Endothelial cell of umbilical vein (primary cell): Measurements from ENCODE around the gene SNX33. TPM values are rescaled to one million over a fixed set of nuclear protein-coding genes. Genes with fewer than 3 reads are reported as not detected.

Experiments
- BruUV-seq: library from RNA; stranded (reverse); fragments of 400-500 nt; replicated peaks from 2 replicates; lab custom pipeline; 2021; lab: Mats Ljungman, UMichigan
- CTCF ChIA-PET: fragments of 300-600, 350-600 bp; sonication (Branson Sonifier 250); formaldehyde crosslinking; loops from one replicate; lab custom pipeline; 2021; ENCODE audit warnings: antibody characterized with exemption, inconsistent platforms; lab: Charles Lee
- POLR2A ChIA-PET: fragments of 300-600, 350-600 bp; sonication (Branson Sonifier 250); formaldehyde crosslinking; loops from one replicate; lab custom pipeline; 2021; ENCODE audit warnings: antibody characterized with exemption, inconsistent platforms; lab: Charles Lee
- DNase-seq: peaks from one replicate; pipeline ENCODE4 v3.0.0-alpha.2; 2011; ENCODE audit warnings: low read depth, low spot score
- FAIRE-seq: peaks from 2 replicates; lab custom pipeline; 2011; peaks lifted over from hg19 to GRCh38; lab: Jason Lieb, UNC
- H2AFZ ChIP-seq: 2 replicates; pipeline ENCODE4 v1.6.0; 2012; ENCODE audit warnings: low read depth, low read length, control low read depth, inconsistent platforms
- H3K27ac ChIP-seq: 2 replicates; pipeline ENCODE4 v1.5.1; 2011; ENCODE audit warnings: low read depth, mild to moderate bottlenecking, control low read depth, low read length, moderate library complexity; ENCODE audit not compliant: insufficient read depth
- H3K27me3 ChIP-seq, 2 experiments: 2 replicates each; pipeline versions ENCODE4 v1.6.0 to v1.6.1; 2011; ENCODE audit warnings: low read length in 2 of 2, mixed read lengths in 1 of 2; ENCODE audit not compliant: control insufficient read depth in 2 of 2, insufficient read depth in 2 of 2
- H3K36me3 ChIP-seq, 2 experiments: 2 replicates in 1 of 2; 3 replicates in 1 of 2; pipeline ENCODE4 v1.5.1; 2011; ENCODE audit warnings: low read length in 2 of 2, mild to moderate bottlenecking in 1 of 2, moderate library complexity in 1 of 2; ENCODE audit not compliant: control insufficient read depth in 2 of 2, insufficient read depth in 2 of 2; ENCODE audit errors: extremely low read depth in 1 of 2
- H3K4me1 ChIP-seq: 3 replicates; pipeline ENCODE4 v1.5.1; 2011; ENCODE audit warnings: mild to moderate bottlenecking, low read length; ENCODE audit not compliant: control insufficient read depth, insufficient read depth; ENCODE audit errors: extremely low read depth
- H3K4me2 ChIP-seq: 2 replicates; pipeline ENCODE4 v1.6.1; 2011; ENCODE audit warnings: low read length, control low read depth, mixed read lengths; ENCODE audit not compliant: insufficient read depth
- H3K4me3 ChIP-seq, 3 experiments: fragments of 200-600 bp in 1 of 3; sonication (generic), shearing (Covaris generic) in 1 of 3; replicated peaks in 1 of 3; 2 replicates each; pipeline ENCODE4 v1.5.1; 2011 to 2016; ENCODE audit warnings: control low read depth in 3 of 3, low read length in 3 of 3, mild to moderate bottlenecking in 2 of 3, inconsistent platforms in 1 of 3, low read depth in 1 of 3, moderate library complexity in 1 of 3; ENCODE audit not compliant: insufficient read depth in 1 of 3
- H3K79me2 ChIP-seq: 2 replicates; pipeline ENCODE4 v1.6.0; 2012; ENCODE audit warnings: low read length, inconsistent platforms; ENCODE audit not compliant: control insufficient read depth, insufficient read depth
- H3K9ac ChIP-seq: replicated peaks from 2 replicates; pipeline ENCODE3; 2011; ENCODE audit warnings: low read length, control low read depth; ENCODE audit not compliant: insufficient read depth; ENCODE audit errors: extremely low read depth
- H3K9me1 ChIP-seq: replicated peaks from 3 replicates; pipeline ENCODE4 v1.6.0; 2011; ENCODE audit warnings: mild to moderate bottlenecking, low read length; ENCODE audit not compliant: control insufficient read depth, insufficient read depth; ENCODE audit errors: extremely low read depth
- H3K9me3 ChIP-seq: replicated peaks from 2 replicates; pipeline ENCODE4 v1.5.1; 2012; ENCODE audit warnings: low read length, inconsistent platforms; ENCODE audit not compliant: control insufficient read depth, insufficient read depth
- H4K20me1 ChIP-seq: replicated peaks from 2 replicates; pipeline ENCODE3; 2011; ENCODE audit warnings: mild to moderate bottlenecking, low read length; ENCODE audit not compliant: control insufficient read depth, insufficient read depth; ENCODE audit errors: extremely low read depth
- CTCF ChIP-seq, 2 donors: IDR thresholded peaks; 1 replicate in 1 of 2; 2 replicates in 1 of 2; pipeline ENCODE4 v1.5.1; 2011; ENCODE audit warnings: low read length in 2 of 2, mild to moderate bottlenecking in 2 of 2, moderate library complexity in 2 of 2, control low read depth in 1 of 2, inconsistent platforms in 1 of 2, low read depth in 1 of 2; ENCODE audit not compliant: insufficient read depth in 1 of 2; ENCODE audit errors: extremely low read depth in 1 of 2
- EZH2 ChIP-seq: IDR thresholded peaks from 2 replicates; pipeline ENCODE4 v1.6.1; 2012; ENCODE audit warnings: borderline replicate concordance, low read depth, mild to moderate bottlenecking, moderate library complexity, low read length, inconsistent platforms; ENCODE audit not compliant: severe bottlenecking
- FOS ChIP-seq: IDR thresholded peaks from 2 replicates; pipeline ENCODE4 v1.6.1; 2011; ENCODE audit warnings: mild to moderate bottlenecking, low read length, moderate library complexity, borderline replicate concordance; ENCODE audit not compliant: insufficient read depth
- GATA2 ChIP-seq: IDR thresholded peaks from 2 replicates; pipeline ENCODE4 v1.7.0; 2011; ENCODE audit warnings: low read depth, mild to moderate bottlenecking, moderate library complexity, mixed read lengths, low read length; ENCODE audit not compliant: insufficient read length, insufficient read depth
- MAX ChIP-seq: IDR thresholded peaks from 2 replicates; pipeline ENCODE4 v1.6.1; 2011; ENCODE audit not compliant: insufficient read depth, insufficient read length
- MYC ChIP-seq: IDR thresholded peaks from one replicate; pipeline ENCODE4 v1.6.1; 2011; ENCODE audit warnings: mild to moderate bottlenecking, low read depth, low read length
- POLR2A ChIP-seq: IDR thresholded peaks from 2 replicates; pipeline ENCODE4 v1.6.1; 2012; ENCODE audit warnings: low read depth, mild to moderate bottlenecking, control low read depth, low read length
- POLR2AphosphoS5 ChIP-seq: IDR thresholded peaks from 2 replicates; pipeline ENCODE4 v1.6.1; 2012; ENCODE audit warnings: low read depth, mild to moderate bottlenecking, control low read depth, low read length, moderate library complexity; ENCODE audit not compliant: insufficient read depth
- dilution Hi-C: fragments of 300-500 bp; cut with MboI; formaldehyde crosslinking; loops from one replicate; pipeline ENCODE4 v1.15.0; 2019; ENCODE audit warnings: low sequenced_read_pairs; ENCODE audit not compliant: extremely low pct_ligation_motif_present
- intact Hi-C: fragments of 100-400 bp; cut with micrococcal nuclease; formaldehyde crosslinking; loops from one replicate; pipeline ENCODE4 v1.10.0; 2022
- polyA plus RNA-seq, 4 experiments: library from polyadenylated mRNA; depleted of rRNA in 3 of 4; stranded (reverse) in 3 of 4; unstranded in 1 of 4; fragments of >200 nt; gene quantifications; 2 replicates each; pipeline versions ENCODE4 v1.2.1 to v1.2.3, GENCODE V29; 2011 to 2012; ENCODE audit warnings: missing spikeins in 1 of 4
- total RNA-seq: library from RNA; stranded (reverse); gene quantifications from 2 replicates; pipeline ENCODE4 v1.2.3, GENCODE V29; 2021

The SNX33 gene
- total and polyA plus RNA-seq, 2 donors (not counting 3 experiments of a cell fraction or from before 2014, with no cell fraction given) = 7.9 to 12.6 TPM

GRCh38 chr15:75659928-75660645 is 12.4 kb downstream of the SNX33 start:
- H3K4me2 ChIP-seq = no peak overlapping the region
- no peaks in the 10 kb centered on the region for H3K79me2 ChIP-seq
- ChIA-PET POLR2A (interaction anchor here (0.5 to 0.8 kb wide), 2 partner anchors 40 to 99 kb away, joined by 3 read pairs; no protein-coding TSS in a partner anchor), CTCF (interaction anchor here (0.7 to 1.9 kb wide), 6 partner anchors 9 to 73 kb away, joined by 3 to 14 read pairs (median 7); partner anchors contain the start of gene SNX33)
- H3K9me3 ChIP-seq = no peaks in the 10 kb centered on the region
- no peak for FAIRE-seq
- no peak overlapping the region for H3K9ac ChIP-seq
- H3K4me3 ChIP-seq = no peak overlapping the region
- no TSS peak for BruUV-seq
- no peak overlapping the region for H2AFZ ChIP-seq
- no peaks in the 10 kb centered on the region for H3K9me1 ChIP-seq
- intact Hi-C loops = no loop called here
- TF ChIP-seq MYC (no peak), POLR2A (no peak), EZH2 (no peak), POLR2AphosphoS5 (no peak), MAX (no peak), CTCF (IDR thresholded peaks at IDR 0.05; ENCODE audit: extremely low read depth in 1 of 2, insufficient read depth in 1 of 2, low read depth in 1 of 2, low read length in 2 of 2) (no peak), GATA2 (no peak), FOS (no peak)
- H4K20me1 ChIP-seq = no peaks in the 10 kb centered on the region
- H3K27me3 ChIP-seq = no peaks in the 10 kb centered on the region
- H3K36me3 ChIP-seq = peaks cover 0 to 10% of the 10 kb centered on the region in 2 experiments
- DNase-seq = no peak
- peaks cover 5% of the 10 kb centered on the region for H3K4me1 ChIP-seq
- dilution Hi-C loops = no loop called here
- no peak overlapping the region for H3K27ac ChIP-seq
